Left cardiac atrium (tissue), 4 donors: ENCODE data around the gene ARRDC3. TPM values are rescaled to one million over a fixed set of nuclear protein-coding genes. Genes with fewer than 3 reads are reported as not detected.
"Not testable (repeated sequence)": the region's sequence is repeated elsewhere in the genome, so short reads cannot be mapped to it uniquely, and the experiment has no call there.

ENCODE experiments used
- ATAC-seq, 2 donors: fragments of 200-7000 bp; cut with Tn5 transposase; one replicate each; pipeline ENCODE4 v1.9.1; 2020; ENCODE audit warnings: mild to moderate bottlenecking in 2 of 2, moderate library complexity in 2 of 2
- DNase-seq: peaks from one replicate; pipeline ENCODE4 v3.0.0-alpha.2; 2020
- intact Hi-C, 2 donors: fragments of 100-400 bp; cut with DNase I; formaldehyde crosslinking; loops; one replicate each; pipeline versions ENCODE4 v1.14.1 to v1.15.1; 2022 to 2023
- long read RNA-seq: library from polyadenylated mRNA; unstranded; transcript quantifications from one replicate; pipeline ENCODE4 v2.0.0, GENCODE V29; 2021
- total RNA-seq, 2 donors: library from RNA; stranded (reverse); fragmentation: NEBNext Ultra II Directional; extraction: Animal tissue kit (Norgen Biotek cat#: 25700); gene quantifications; one replicate each; pipeline ENCODE4 v1.2.1, GENCODE V29; 2021
- donor health status: DM: no; HTN: yes; CAD: no.
- donor health status: DM: no; HTN: yes; CAD: no; lungs with severe emphysema.
- donor health status: DM: yes; HTN: yes; CAD: no.
- donor health status: Dilated cardiomyopathy.

The ARRDC3 gene
- 10 to 100 TPM; 18.9 to 23.7 TPM for total RNA-seq
- long read RNA-seq, full-length matches to known transcripts, result 11 of 14 reads
- long read RNA-seq, partial matches to known transcripts, result 0 of 14 reads
- long read RNA-seq, other reads (novel, unspliced or antisense), result 3 of 14 reads

DNA sequence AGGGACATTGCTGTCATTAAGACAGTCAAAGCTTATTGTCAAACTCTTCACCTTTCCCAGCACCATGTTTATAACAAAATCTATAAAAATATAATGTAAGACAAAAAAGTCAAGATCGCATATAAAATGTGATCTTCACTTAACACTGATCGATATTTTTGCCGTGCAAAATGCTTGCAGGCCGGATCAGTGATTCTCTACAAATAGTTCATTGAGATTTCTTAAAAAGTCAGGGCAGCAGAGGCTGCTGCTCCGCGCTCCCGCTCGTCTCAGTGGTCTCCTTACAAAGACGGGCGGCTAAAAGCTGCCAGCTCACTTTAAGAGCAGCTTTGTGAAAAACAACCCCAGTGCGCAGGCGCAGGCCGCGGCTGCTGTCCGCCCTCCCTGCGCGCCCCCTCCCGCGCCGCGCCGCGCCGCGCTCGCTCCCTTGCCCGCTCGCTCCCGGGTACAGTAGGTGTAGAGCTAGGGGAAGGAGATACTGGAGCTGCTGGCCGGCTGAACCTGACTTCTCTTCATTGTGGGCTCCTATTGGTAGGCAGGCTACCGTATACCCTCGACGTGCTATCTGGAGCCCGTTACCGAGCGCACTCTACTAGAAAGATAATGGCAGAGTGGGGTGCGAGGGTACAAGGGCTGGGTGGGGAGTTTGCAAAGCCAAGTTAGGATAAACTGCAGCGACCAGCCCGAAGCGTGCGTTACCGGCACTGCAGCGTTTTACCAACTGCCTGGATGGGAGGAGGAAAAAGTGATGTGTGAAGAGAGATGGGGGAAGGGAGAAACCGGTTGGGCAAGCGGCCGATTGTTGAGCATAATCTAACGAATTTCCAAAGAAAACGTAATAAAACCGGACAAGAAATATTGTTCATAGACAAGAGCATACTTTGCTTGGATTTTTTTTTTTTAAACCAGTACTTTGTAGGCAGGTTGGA, at the start of gene ARRDC3:
ARRDC3 (minus strand) TSS at position 291 of the 929 bp plus-strand sequence; CDS start at position 66, 225 bp downstream.
- peak; percentile 73 to 83 for ATAC-seq
- peak; percentile 96 for DNase-seq
- intact Hi-C loops, result loop anchor here (2.0 to 10.0 kb wide), 4 partner anchors 71 to 448 kb away; no protein-coding TSS in a partner anchor

GRCh38 chr5:91430949-91431348, 47.8 kb upstream of the ARRDC3 start:
- ATAC-seq, result no peak
- intact Hi-C loops, result no loop called here

DNA sequence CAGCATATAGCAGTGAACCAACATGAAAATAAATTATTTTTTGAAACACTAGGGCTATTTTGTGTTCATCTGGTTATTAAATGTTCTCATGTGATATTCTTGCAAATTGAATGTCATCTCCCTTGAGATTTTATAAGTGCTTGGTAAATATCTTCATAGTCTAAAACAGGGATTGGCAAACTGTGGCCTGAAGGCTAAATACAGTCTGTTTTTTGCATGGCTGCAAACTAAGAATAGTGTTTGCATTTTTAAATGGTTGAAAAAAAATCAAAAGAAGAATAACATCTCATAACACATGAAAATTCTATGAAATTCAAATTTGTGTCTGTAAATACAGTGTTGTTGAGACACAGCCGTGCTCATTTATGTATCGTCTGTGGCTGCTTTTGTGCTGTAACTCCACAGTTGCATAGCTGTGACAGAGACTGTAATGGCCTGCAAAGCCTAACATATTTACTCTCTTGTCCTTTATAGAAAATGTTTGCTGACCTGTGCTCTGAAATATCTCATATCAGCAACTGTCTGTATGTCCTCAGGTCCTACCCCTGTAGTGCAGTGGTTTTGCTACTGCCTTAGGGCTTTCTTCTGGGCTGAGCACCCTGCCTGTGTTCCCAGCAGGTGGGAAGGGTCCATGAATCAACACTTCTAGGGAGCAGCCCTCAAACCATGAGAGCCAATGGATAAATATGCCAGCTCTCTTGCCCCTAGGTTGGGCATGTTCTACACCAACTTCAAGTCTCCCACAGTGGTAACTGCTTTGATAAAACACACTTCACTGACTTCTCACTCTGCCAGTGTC, 41.7 kb upstream of the ARRDC3 start:
- intact Hi-C loops, result no loop called here
- DNase-seq (no peak), ATAC-seq (no peak)

More at GRCh38 chr5:91430949-91431348, 47.8 kb upstream of the ARRDC3 start:
- no peak for DNase-seq

- no peak for ATAC-seq
- no peak for DNase-seq
- intact Hi-C loops, result no loop called here
These were observed 40.8 kb upstream of the ARRDC3 start for GRCh38 chr5:91423871-91424270.

DNA sequence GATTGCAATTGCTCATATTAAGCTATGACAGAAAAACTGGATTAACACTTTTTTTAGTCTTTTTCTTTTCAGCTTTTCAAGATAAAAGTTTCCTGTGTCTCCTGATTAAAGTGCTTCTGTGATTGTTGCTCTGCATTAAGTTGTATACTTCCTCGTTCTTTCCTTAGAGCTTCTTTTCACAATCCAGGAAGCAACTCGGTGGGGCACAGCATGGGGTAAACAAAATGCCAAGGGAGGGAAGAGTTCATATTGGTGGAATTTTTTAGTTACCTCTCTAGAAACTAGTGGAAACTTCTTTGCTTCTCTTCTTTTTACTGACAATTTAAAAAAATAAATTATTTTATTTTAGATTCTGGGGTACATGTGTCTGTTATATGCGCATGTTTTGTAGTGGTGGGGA, 37.8 kb upstream of the ARRDC3 start:
- ATAC-seq (no peak), DNase-seq (no peak)
- intact Hi-C loops, result no loop called here

- intact Hi-C loops, result loop anchor here in 1 of 2 donors (2.0 to 5.0 kb wide), 3 partner anchors 488 to 618 kb away; no protein-coding TSS in a partner anchor
- ATAC-seq (peak in 1 of 2 donors; percentile 35), DNase-seq (peak; percentile 59)
These were observed 36.7 kb upstream of the ARRDC3 start for GRCh38 chr5:91419571-91420537.

GRCh38 chr5:91419136-91419535, 36.0 kb upstream of the ARRDC3 start:
- intact Hi-C loops, result loop anchor here in 1 of 2 donors (2.0 to 5.0 kb wide), 3 partner anchors 487 to 617 kb away; no protein-coding TSS in a partner anchor
- DNase-seq (no peak), ATAC-seq (no peak)

- no peak for ATAC-seq
- intact Hi-C loops, result loop anchor here in 1 of 2 donors (2.0 to 5.0 kb wide), 3 partner anchors 486 to 616 kb away; no protein-coding TSS in a partner anchor
- DNase-seq, result no peak
These were observed 35.0 kb upstream of the ARRDC3 start for GRCh38 chr5:91418158-91418557.

GRCh38 chr5:91417219-91417618, 34.1 kb upstream of the ARRDC3 start:
- intact Hi-C loops, result loop anchor here in 1 of 2 donors (5.0 kb wide), 2 partner anchors 485 to 615 kb away; no protein-coding TSS in a partner anchor

DNA sequence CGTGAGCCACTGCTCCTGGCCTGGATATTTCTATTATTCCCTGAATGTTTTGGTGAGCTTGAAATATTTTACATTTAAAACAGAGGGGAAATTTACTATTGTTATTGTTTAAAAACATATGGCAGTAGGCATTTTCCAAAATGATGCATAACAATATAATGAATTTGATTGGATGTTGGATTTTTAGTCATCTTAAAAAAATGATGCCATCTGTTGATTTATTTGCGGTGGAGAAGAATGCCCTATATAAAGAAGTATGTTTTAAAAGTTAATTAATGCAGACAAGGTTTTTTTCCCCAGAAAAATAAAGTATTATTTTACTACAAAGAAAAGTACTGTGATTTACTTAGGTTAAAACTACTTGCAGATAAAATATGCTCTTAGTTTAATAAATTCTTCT, 33.4 kb upstream of the ARRDC3 start:
- ATAC-seq (no peak), DNase-seq (no peak)
- intact Hi-C loops, result loop anchor here in 1 of 2 donors (5.0 kb wide), 2 partner anchors 484 to 614 kb away; no protein-coding TSS in a partner anchor

More at GRCh38 chr5:91417219-91417618, 34.1 kb upstream of the ARRDC3 start:
- DNase-seq (no peak), ATAC-seq (no peak)

DNA sequence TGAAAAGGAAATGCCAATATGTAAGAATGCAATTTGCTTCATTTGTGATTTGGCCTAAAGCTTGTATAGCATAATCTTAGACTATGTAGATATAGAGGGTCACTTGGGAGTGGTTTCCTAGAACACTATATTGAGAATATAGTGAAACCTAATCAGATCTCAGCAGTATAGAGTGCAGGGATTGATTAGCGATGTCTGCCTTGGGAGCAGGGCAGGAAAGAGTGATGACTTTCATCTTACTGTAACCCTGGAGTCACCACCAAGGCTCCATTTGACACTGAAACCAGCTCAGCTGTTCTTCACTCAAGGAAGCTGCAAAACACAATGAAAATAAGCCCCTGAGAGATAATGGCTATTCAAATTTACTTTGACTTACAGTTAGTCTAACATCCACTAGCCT, 26.2 kb upstream of the ARRDC3 start:
- ATAC-seq, result no peak
- no peak for DNase-seq
- intact Hi-C loops, result no loop called here

DNA sequence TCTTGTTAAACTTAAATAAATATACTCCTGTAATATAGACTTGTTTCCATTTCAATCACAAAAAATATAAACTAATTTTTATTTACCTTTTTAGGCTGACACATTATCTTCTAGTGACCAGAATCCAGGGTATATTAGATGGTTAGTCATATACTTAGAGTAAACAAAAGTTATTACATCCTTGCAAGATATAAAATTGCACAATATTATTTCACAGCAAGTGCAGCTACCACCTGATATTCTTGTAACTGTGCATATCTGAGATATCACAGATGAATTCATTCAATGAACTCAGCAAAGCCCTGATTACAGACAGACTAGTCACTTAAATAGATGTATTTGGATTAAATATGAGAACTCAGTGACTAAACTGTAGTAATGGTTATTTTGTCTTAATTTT, 25.6 kb upstream of the ARRDC3 start:
- no peak for DNase-seq
- ATAC-seq, result peak in 1 of 2 donors; percentile 48
- intact Hi-C loops, result no loop called here

DNA sequence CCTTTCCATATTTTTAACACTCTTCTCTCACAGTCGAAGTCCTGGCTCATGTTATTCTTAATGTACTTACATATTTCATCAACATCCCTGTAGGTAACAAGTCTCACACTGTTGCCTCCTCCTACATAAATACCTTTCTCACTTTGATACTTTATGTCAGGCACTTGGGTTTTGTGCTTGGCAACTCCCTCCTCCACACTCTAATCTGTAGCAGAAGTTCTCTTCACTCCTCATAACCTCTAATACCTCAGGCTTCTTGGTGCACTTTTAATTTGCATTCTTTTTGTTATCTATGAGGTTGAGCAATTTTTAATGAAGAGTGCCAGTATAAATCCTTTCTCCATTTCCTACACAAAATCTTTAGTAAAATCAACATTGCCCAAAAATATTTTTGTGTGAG, 24.1 kb upstream of the ARRDC3 start:
- ATAC-seq (peak in 1 of 2 donors; percentile 86), DNase-seq (no peak)
- intact Hi-C loops, result no loop called here

DNA sequence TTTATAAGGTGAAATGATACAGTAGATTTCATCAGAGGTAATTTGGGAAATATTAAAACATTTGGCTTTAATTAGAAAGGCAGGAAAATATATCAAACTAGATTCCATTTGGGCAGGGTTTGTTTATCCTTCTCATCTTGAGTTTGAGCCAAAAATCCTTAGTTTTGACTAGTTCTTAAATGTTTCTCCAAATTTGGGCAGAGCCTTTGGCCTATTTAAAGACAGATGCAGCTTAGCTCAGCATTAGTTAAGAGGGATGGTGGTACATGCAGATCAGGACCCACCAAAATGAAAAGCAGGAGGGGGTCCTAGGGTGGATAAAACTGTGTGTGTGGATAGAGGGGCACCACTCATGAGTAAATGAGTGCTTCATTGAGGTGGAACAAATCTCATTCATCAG, 20.3 kb upstream of the ARRDC3 start:
- ATAC-seq (no peak), DNase-seq (no peak)
- intact Hi-C loops, result no loop called here

DNA sequence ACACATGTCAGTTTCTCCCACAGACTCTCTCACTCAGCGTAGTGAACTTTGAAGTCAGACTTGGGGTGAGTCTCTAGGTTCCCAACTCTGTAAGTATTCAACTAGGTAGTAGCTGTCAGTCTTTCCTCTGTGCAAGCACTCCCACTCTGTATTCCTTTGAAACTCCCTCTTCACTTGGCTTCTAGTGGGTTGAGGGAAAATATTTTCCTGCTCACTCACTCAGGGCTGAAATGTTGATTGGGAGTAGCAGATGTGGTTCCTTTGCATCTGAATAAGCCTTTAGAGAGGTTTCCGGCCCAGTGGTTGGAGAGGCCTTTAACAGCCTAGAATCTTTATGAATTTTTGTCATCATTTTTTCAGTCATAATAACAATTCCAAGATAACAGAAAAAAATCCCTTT, 18.1 kb upstream of the ARRDC3 start:
- DNase-seq (no peak), ATAC-seq (peak in 1 of 2 donors; percentile 89)
- intact Hi-C loops, result no loop called here

DNA sequence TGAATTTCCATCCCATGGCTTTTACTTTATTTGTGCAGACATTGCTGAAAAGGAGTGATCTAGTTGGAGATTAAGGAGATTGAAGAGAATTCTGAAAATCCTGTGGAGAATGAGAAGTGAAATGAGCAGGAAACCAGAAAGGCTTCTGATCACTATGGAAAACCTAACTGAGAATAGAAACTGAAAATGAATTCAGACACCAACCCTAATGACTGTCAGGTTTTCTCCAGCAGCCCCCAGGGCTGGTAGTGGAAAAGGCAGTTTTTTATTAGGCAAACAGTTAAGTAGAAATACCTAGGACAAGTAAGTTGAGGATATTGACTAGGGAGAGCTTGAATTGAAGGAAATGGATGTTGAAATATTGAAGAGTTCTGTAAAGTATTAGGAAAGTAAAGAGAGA, 14.7 kb upstream of the ARRDC3 start:
- ATAC-seq (no peak), DNase-seq (no peak)
- intact Hi-C loops, result loop anchor here in 1 of 2 donors (10.0 kb wide), 1 partner anchor 463 kb away; no protein-coding TSS in a partner anchor

GRCh38 chr5:91390268-91390667, 7.2 kb upstream of the ARRDC3 start:
- no peak for ATAC-seq
- intact Hi-C loops, result loop anchor here in 1 of 2 donors (10.0 kb wide), 1 partner anchor 455 kb away; no protein-coding TSS in a partner anchor
- DNase-seq, result no peak

GRCh38 chr5:91389555-91389954, 6.4 kb upstream of the ARRDC3 start:
- not testable (repeated sequence) for ATAC-seq, DNase-seq
- intact Hi-C loops, result loop anchor here (5.0 to 10.0 kb wide), 3 partner anchors 162 to 455 kb away; no protein-coding TSS in a partner anchor
